Measurements from ENCODE around the gene ETFA. TPM values are rescaled to one million over a fixed set of nuclear protein-coding genes. Genes with fewer than 3 reads are reported as not detected.
"Not testable (repeated sequence)": the region's sequence is repeated elsewhere in the genome, so short reads cannot be mapped to it uniquely, and the experiment has no call there.

The ETFA gene
- total RNA-seq, 1 donor from 2014 or later = 511 TPM

DNA sequence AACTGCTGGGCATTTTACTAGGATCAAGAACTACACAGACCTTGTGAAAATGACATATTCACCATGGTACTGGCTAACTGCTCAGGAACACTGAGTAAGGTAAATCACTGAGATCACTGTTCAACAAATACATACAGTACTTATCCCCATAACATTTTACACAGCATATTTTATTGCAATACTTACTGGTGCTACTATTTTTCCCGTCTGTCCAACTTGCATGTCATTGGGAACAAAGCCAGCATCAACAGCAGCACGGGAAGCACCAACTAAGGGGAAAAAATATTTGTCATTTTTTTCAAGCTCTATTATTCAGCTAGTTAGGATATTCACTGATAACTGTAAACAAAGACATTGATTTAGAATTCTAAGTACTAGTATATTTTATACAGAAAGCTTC lies 37.0 kb downstream of the ETFA start:
- DNase-seq = no peak

DNA sequence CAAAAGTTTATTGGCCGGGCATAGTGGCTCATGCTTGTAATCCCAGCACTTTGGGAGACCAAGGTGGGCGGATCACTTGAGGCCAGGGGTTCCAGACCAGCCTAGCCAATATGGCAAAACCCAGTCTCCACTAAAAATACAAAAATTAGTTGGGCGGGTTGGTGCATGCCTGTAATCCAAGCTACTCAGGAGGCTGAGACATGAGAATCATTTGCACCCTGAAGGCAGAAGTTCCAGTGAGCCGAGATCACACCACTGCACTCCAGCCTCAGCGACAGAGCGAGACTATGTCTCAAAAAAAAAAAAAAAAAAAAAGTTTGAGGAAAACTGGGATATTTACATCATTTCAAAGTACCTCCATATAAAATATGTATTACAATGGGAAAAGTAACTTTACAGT lies 40.4 kb downstream of the ETFA start:
- intact Hi-C loops (cut with micrococcal nuclease) = no loop called here
- no peak overlapping the region for H3K4me3 ChIP-seq
- H3K4me1 ChIP-seq = peaks cover 16% of the 10 kb centered on the region
- H3K27me3 ChIP-seq (ENCODE audit: low read depth) = no peaks in the 10 kb centered on the region
- peaks cover 88% of the 10 kb centered on the region for H3K36me3 ChIP-seq
- no peak overlapping the region for H3K27ac ChIP-seq (replicated peaks)
- H3K9me3 ChIP-seq (replicated peaks) = peaks cover 15% of the 10 kb centered on the region
- TF ChIP-seq, protein P1, sequence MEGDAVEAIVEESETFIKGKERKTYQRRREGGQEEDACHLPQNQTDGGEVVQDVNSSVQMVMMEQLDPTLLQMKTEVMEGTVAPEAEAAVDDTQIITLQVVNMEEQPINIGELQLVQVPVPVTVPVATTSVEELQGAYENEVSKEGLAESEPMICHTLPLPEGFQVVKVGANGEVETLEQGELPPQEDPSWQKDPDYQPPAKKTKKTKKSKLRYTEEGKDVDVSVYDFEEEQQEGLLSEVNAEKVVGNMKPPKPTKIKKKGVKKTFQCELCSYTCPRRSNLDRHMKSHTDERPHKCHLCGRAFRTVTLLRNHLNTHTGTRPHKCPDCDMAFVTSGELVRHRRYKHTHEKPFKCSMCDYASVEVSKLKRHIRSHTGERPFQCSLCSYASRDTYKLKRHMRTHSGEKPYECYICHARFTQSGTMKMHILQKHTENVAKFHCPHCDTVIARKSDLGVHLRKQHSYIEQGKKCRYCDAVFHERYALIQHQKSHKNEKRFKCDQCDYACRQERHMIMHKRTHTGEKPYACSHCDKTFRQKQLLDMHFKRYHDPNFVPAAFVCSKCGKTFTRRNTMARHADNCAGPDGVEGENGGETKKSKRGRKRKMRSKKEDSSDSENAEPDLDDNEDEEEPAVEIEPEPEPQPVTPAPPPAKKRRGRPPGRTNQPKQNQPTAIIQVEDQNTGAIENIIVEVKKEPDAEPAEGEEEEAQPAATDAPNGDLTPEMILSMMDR (IDR thresholded peaks at IDR 0.05; ENCODE audit: borderline replicate concordance) = no peak
- no peak for DNase-seq

More for the DNA sequence above, 37.0 kb downstream of the ETFA start:
- intact Hi-C loops (cut with micrococcal nuclease) = no loop called here
- Histone ChIP-seq H3K4me1 (peaks cover 8% of the 10 kb centered on the region), H3K4me3 (no peak overlapping the region), H3K27me3 (ENCODE audit: low read depth) (no peaks in the 10 kb centered on the region), H3K27ac (replicated peaks) (no peak overlapping the region), H3K9me3 (replicated peaks) (no peaks in the 10 kb centered on the region), H3K36me3 (peaks cover 85% of the 10 kb centered on the region)
- TF ChIP-seq, protein P1 (IDR thresholded peaks at IDR 0.05; ENCODE audit: borderline replicate concordance) = no peak

DNA sequence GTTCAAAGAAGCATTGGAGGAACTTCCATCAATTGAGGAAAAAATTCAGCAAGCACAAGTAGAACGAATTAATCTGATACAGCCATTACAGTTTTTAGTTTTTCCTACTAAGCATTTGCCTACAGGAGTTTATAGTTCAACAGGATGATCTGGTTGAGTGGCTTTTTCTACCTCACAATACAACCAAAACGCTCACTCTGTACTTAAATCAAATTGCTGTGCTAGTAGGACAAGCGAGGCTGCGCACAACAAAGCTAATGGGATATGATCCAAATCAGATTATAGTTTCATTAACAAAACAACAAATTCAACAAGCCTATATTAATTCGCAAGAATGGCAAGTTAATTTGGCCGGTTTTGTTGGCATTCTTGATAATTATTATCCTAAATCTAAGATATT lies 44.2 kb downstream of the ETFA start:
- DNase-seq = no peak
- H3K36me3 ChIP-seq = peaks cover 82% of the 10 kb centered on the region
- H3K4me1 ChIP-seq = peaks cover 16% of the 10 kb centered on the region
- intact Hi-C loops (cut with micrococcal nuclease) = no loop called here
- peaks cover 34% of the 10 kb centered on the region for H3K9me3 ChIP-seq (replicated peaks)
- TF ChIP-seq, protein P1 (IDR thresholded peaks at IDR 0.05; ENCODE audit: borderline replicate concordance) = no peak
- H3K27me3 ChIP-seq (ENCODE audit: low read depth) = no peaks in the 10 kb centered on the region
- H3K27ac ChIP-seq (replicated peaks) = no peak overlapping the region
- no peak overlapping the region for H3K4me3 ChIP-seq

DNA sequence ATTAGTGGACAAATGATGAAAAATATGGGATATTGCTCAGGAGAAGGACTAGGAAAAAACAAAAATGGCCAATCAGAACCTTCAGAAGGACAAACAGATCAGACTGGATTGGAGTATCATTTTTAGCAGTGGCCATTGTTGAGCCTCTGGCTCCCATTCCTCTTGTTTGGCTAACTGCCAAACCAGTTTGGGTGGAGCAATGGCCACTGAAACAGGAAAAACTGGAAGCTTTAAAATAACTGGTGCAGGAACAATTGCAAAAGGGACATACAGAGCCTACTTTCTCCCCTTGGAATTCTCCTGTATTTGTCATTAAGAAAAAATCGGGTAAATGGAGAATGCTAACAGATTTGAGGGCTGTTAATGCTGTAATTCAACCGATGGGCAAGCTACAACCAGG lies 45.5 kb downstream of the ETFA start:
- intact Hi-C loops (cut with micrococcal nuclease) = not testable (repeated sequence)

DNA sequence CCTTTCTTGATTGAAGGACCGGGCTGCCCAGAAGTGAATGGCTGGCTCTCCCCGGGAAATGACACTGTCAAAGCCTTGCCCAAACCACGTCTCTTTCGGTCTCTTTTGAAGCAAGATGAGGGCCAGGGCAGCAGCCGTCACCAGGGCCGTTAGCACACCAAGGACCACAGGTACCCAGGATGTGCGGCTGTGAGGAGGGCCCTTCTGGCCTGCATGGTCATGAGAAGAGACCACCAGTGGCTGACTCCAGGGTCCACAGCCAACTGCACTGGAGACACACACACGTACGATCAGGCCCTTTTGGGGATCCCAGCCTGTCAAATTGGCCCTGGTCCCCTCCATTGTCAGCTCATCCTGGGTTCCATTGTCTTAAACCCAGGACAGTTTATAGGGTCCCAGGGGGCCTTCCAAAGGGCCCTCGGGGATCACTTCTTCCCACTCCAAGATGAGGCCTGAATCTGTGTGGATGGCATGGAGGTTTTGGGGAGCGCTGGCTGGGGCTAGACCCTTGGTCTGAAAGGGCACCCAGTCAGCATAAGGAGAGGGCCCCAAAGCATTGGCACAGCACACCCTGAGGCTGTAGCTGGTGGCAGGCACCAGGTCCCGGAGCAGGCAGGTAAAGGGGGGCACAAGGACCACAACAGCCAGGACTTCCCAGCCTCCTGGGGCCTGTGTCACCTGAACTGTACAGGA lies 50.9 kb downstream of the ETFA start:
- Histone ChIP-seq H3K27me3 (ENCODE audit: low read depth) (no peaks in the 10 kb centered on the region), H3K9me3 (replicated peaks) (peaks cover 25% of the 10 kb centered on the region), H3K4me1 (peaks cover 3% of the 10 kb centered on the region), H3K27ac (replicated peaks) (no peak overlapping the region), H3K4me3 (no peak overlapping the region), H3K36me3 (peaks cover 69% of the 10 kb centered on the region)
- intact Hi-C loops (cut with micrococcal nuclease) = no loop called here
- TF ChIP-seq, protein P1 (IDR thresholded peaks at IDR 0.05; ENCODE audit: borderline replicate concordance) = no peak
- no peak for DNase-seq

More for the DNA sequence above, 45.5 kb downstream of the ETFA start:
- peaks cover 16% of the 10 kb centered on the region for H3K4me1 ChIP-seq
- H3K27ac ChIP-seq (replicated peaks) = peak overlapping the region; percentile 39
- peaks cover 82% of the 10 kb centered on the region for H3K36me3 ChIP-seq
- not testable (repeated sequence) for H3K4me3 ChIP-seq; DNase-seq; H3K27me3 ChIP-seq (ENCODE audit: low read depth)
- H3K9me3 ChIP-seq (replicated peaks) = peaks cover 34% of the 10 kb centered on the region

DNA sequence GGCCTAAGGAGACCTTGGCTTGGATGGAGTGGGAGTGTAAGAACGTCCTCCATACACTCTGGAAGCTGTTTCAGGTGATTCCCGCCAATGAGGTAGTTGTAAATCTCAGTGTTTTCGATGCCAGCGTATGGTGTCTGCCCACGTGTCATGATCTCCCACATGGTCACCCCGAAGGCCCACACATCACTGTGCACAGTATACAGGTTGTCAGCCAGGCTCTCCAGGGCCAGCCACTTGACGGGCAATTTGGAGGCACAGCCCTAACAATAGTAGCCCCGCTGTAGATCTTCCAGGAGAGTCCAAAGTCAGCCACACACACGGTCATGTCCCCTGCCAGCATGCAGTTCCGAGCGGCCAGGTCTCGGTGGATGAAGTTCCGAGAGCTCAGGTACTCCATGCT lies 51.9 kb downstream of the ETFA start:
- H3K27ac ChIP-seq (replicated peaks) = no peak overlapping the region
- no peak overlapping the region for H3K4me3 ChIP-seq
- H3K36me3 ChIP-seq = peaks cover 64% of the 10 kb centered on the region
- H3K27me3 ChIP-seq (ENCODE audit: low read depth) = no peaks in the 10 kb centered on the region
- intact Hi-C loops (cut with micrococcal nuclease) = no loop called here
- TF ChIP-seq, protein P1 (IDR thresholded peaks at IDR 0.05; ENCODE audit: borderline replicate concordance) = no peak
- no peaks in the 10 kb centered on the region for H3K4me1 ChIP-seq
- peaks cover 24% of the 10 kb centered on the region for H3K9me3 ChIP-seq (replicated peaks)
- no peak for DNase-seq

Data from left ventricle myocardium inferior (tissue), 1 donor.